WERI-Rb-1 (cell line): ENCODE results near the gene SPTSSA.

ENCODE experiments used
- DNase-seq: peaks from one replicate; pipeline ENCODE4 v3.0.0-alpha.2; 2020
- H3K27ac ChIP-seq: fragments of 250-450 bp; sonication (Bioruptor Pico); 2 replicates; pipeline ENCODE4 v1.5.1; 2020; ENCODE audit warnings: mild to moderate bottlenecking, moderate library complexity
- H3K27me3 ChIP-seq: fragments of 250-450 bp; sonication (Bioruptor Pico); 2 replicates; pipeline ENCODE4 v1.5.1; 2021; ENCODE audit warnings: mild to moderate bottlenecking, low read depth, moderate library complexity; ENCODE audit not compliant: insufficient read depth, severe bottlenecking
- H3K36me3 ChIP-seq: fragments of 250-450 bp; sonication (Bioruptor Pico); 2 replicates; pipeline ENCODE4 v1.5.1; 2020; ENCODE audit warnings: mild to moderate bottlenecking, moderate library complexity
- H3K4me3 ChIP-seq: 2 replicates; pipeline ENCODE4 v1.5.1; 2011; ENCODE audit warnings: low read depth, mild to moderate bottlenecking, control low read depth, low read length
- H3K9me3 ChIP-seq: fragments of 250-450 bp; sonication (Bioruptor Pico); 2 replicates; pipeline ENCODE4 v1.5.1; 2021; ENCODE audit warnings: mild to moderate bottlenecking, moderate library complexity; ENCODE audit not compliant: severe bottlenecking
- TF ChIP-seq, protein P1 (sequence below): IDR thresholded peaks from 2 replicates; pipeline ENCODE4 v1.5.1; 2011; ENCODE audit warnings: low read depth, mild to moderate bottlenecking, control low read depth, inconsistent platforms, low read length

SPTSSA gene

DNA sequence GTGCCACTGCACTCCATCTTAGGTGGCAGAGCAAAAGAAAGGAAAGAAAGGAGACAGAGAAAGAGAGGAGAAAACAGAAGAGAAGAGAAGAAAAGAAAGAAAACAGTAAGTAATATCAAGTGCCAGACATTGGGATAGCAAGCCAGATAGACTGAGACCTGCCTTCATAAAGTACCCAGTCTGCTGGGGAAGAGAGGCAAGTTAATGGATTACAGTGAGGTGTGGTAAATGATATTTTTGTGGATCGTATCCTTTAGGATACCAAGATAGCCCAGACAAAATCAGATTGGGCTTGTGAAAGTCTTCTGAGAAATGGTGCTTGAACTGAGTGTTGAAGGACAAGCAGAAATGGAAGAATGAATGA lies 1.5 kb upstream of the SPTSSA start:
- Histone ChIP-seq H3K36me3 (no peaks in the 10 kb centered on the region), H3K27ac (no peak overlapping the region), H3K9me3 (no peaks in the 10 kb centered on the region), H3K27me3 (no peaks in the 10 kb centered on the region), H3K4me3 (no peak overlapping the region)
- no peak for DNase-seq
- TF ChIP-seq, protein P1, sequence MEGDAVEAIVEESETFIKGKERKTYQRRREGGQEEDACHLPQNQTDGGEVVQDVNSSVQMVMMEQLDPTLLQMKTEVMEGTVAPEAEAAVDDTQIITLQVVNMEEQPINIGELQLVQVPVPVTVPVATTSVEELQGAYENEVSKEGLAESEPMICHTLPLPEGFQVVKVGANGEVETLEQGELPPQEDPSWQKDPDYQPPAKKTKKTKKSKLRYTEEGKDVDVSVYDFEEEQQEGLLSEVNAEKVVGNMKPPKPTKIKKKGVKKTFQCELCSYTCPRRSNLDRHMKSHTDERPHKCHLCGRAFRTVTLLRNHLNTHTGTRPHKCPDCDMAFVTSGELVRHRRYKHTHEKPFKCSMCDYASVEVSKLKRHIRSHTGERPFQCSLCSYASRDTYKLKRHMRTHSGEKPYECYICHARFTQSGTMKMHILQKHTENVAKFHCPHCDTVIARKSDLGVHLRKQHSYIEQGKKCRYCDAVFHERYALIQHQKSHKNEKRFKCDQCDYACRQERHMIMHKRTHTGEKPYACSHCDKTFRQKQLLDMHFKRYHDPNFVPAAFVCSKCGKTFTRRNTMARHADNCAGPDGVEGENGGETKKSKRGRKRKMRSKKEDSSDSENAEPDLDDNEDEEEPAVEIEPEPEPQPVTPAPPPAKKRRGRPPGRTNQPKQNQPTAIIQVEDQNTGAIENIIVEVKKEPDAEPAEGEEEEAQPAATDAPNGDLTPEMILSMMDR = no peak

DNA sequence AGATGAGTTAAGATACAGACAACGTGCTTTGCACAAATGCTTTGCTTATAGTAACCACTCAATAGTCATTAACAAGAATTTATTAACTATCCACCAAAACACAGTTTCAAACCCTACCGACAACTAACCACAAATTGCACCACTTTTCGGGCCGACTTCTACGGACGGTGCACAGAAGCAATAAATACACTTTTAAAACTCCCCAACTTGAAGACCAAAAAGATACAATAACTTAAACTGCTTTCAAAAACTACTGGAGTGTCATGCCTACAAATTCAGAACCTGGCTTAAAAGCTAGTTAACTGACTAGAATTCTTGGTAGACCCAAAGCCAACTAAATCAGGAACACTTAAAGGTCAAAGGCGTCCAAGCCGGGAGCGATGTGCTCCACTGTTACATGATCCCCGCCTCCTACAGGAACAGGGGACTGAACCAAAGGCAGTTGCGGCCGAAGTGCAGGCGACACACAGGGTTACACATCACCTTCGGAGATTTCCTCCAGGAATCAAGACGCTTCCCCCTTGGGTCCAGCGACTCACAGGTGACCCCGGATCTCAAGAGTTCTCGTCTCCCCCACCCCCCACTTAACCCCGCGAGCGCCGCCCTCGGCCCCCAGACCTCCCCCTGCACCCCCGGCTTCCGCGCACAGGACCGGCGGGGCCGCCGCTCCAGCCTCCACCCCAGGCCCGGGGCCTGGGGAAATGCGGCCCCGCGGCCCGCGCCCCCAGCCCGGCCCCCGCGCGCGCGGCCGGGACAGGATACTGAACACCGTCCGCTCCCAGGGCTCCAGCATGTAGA lies 507 bp downstream of the SPTSSA start:
- peak; percentile 53 for DNase-seq
- TF ChIP-seq, protein P1 = no peak
- Histone ChIP-seq H3K4me3 (peak overlapping the region; percentile 84), H3K9me3 (no peaks in the 10 kb centered on the region), H3K36me3 (peaks cover 7% of the 10 kb centered on the region), H3K27ac (peak overlapping the region; percentile 86), H3K27me3 (no peaks in the 10 kb centered on the region)

DNA sequence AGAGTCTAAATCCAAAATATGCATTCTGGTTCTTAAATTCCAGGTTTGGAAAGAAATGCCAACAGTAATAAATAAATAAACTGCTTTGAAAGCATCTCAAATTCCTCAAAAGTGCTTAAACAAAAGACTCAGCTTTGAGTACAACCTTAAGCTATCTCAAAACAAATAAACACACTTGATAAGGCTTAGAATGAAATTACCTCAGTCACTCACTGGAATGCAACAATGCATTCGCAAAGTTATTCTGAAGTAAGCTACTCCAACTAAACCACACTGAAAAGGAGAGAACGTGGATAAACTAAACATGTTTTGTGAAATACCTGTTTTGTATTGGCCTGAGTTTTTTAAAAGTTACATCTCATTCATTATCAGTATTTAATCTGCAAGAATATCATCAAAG lies 1.2 kb downstream of the SPTSSA start:
- Histone ChIP-seq H3K27ac (no peak overlapping the region; the same call in 1 of the 2 replicates), H3K4me3 (peak overlapping the region; percentile 84), H3K36me3 (peaks cover 14% of the 10 kb centered on the region), H3K27me3 (no peaks in the 10 kb centered on the region), H3K9me3 (no peaks in the 10 kb centered on the region)
- no peak for DNase-seq
- TF ChIP-seq, protein P1 = no peak

DNA sequence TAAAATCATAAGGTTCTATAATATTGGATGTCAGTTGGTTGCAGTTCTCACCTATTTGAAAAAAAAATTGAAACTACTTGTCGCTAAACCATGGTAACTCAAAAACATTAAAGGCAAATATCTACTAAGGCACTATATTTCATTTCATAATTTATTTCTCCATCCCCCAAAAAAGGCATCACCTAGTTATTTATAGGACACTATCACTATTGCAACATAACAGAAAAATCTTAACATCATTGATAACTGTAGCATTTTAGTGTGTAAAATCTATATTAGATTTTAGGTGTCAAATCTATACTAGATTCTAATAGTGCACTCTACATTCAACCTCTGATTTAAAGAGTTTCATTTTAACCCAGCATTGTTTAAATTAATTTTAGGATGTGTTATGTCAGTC lies 1.7 kb downstream of the SPTSSA start:
- no peaks in the 10 kb centered on the region for H3K27me3 ChIP-seq
- TF ChIP-seq, protein P1 = no peak
- no peaks in the 10 kb centered on the region for H3K9me3 ChIP-seq
- H3K4me3 ChIP-seq = no peak overlapping the region
- H3K27ac ChIP-seq = no peak overlapping the region
- H3K36me3 ChIP-seq = peaks cover 20% of the 10 kb centered on the region
- DNase-seq = no peak

DNA sequence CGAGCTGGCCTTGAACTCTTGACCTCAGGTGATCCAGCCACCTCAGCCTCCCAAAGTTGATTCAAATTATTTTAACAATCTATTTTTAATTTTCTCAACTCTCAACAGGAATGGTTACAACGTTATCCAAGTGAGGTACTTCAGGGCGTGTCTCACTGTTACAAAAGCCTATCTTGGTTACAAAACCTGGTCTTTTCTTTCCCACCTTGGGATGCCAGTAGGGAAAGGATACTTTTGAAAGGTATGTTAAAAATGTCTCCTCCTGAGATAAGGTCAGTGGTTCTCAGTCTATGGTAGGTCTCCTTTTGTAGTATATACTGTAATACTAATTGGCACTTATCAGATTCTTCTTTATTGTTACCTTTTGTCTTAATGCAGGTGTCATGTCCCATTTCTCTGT lies 4.9 kb downstream of the SPTSSA start:
- Histone ChIP-seq H3K27ac (no peak overlapping the region), H3K27me3 (no peaks in the 10 kb centered on the region), H3K36me3 (peaks cover 32% of the 10 kb centered on the region), H3K9me3 (no peaks in the 10 kb centered on the region), H3K4me3 (no peak overlapping the region)
- TF ChIP-seq, protein P1 = no peak
- no peak for DNase-seq

DNA sequence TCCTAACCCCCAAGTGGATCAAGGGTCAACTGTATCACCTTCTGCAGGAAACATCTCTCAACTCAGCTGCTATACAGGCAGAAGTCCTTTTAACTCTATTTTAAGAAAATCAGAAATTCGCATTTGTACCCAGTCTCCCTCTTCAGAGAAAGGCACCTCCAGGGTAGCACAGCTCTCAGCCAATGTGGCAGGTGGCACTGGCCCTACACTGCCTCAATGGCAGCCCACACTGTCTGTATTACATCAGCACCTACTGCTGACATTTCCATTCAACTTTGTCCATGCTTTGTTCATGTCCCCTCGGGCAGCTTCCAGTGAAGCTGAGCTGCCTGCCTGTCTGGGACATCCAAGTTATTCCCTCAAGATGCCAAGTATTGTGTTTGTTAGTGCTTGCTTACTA lies 8.8 kb downstream of the SPTSSA start:
- no peak overlapping the region for H3K27ac ChIP-seq
- no peaks in the 10 kb centered on the region for H3K27me3 ChIP-seq
- H3K36me3 ChIP-seq = peaks cover 41% of the 10 kb centered on the region
- no peak overlapping the region for H3K4me3 ChIP-seq
- H3K9me3 ChIP-seq = no peaks in the 10 kb centered on the region
- DNase-seq = no peak
- TF ChIP-seq, protein P1 = no peak
